Uterus (tissue), 2 donors: ENCODE results near the gene INAVA.

Source experiments
- POLR2A ChIP-seq, 2 donors: fragments of 450-650 bp; IDR thresholded peaks; one replicate each; pipeline ENCODE4 v1.6.1; 2016; ENCODE audit warnings: antibody characterized with exemption in 2 of 2, mild to moderate bottlenecking in 1 of 2, moderate library complexity in 1 of 2
- TF ChIP-seq, protein P1 (sequence below), 4 experiments: fragments of 200-600 bp in 2 of 4; fragments of 450-650 bp in 2 of 4; sonication (generic) in 2 of 4; IDR thresholded peaks; one replicate each; pipeline ENCODE4 v1.5.1; 2016 to 2019; ENCODE audit warnings: antibody characterized with exemption in 4 of 4, mild to moderate bottlenecking in 2 of 4, moderate library complexity in 1 of 4

GRCh38 chr1:200947059-200947566, 52.4 kb downstream of the INAVA start:
- TF ChIP-seq, protein P1, sequence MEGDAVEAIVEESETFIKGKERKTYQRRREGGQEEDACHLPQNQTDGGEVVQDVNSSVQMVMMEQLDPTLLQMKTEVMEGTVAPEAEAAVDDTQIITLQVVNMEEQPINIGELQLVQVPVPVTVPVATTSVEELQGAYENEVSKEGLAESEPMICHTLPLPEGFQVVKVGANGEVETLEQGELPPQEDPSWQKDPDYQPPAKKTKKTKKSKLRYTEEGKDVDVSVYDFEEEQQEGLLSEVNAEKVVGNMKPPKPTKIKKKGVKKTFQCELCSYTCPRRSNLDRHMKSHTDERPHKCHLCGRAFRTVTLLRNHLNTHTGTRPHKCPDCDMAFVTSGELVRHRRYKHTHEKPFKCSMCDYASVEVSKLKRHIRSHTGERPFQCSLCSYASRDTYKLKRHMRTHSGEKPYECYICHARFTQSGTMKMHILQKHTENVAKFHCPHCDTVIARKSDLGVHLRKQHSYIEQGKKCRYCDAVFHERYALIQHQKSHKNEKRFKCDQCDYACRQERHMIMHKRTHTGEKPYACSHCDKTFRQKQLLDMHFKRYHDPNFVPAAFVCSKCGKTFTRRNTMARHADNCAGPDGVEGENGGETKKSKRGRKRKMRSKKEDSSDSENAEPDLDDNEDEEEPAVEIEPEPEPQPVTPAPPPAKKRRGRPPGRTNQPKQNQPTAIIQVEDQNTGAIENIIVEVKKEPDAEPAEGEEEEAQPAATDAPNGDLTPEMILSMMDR (IDR thresholded peaks at IDR 0.05), result no peak
- TF ChIP-seq POLR2A (IDR thresholded peaks at IDR 0.05), result no peak
